HL-60/S4 (cell line): ENCODE data around the gene SENP5.
"Not testable (repeated sequence)": the region's sequence is repeated elsewhere in the genome, so short reads cannot be mapped to it uniquely, and the experiment has no call there.

ENCODE experiments used
- in situ Hi-C: fragments of 300-500 bp; cut with MboI; formaldehyde crosslinking; loops from 2 replicates; pipeline ENCODE4 v1.14.3; 2022; ENCODE audit warnings: low sequenced_read_pairs

Gene SENP5

DNA sequence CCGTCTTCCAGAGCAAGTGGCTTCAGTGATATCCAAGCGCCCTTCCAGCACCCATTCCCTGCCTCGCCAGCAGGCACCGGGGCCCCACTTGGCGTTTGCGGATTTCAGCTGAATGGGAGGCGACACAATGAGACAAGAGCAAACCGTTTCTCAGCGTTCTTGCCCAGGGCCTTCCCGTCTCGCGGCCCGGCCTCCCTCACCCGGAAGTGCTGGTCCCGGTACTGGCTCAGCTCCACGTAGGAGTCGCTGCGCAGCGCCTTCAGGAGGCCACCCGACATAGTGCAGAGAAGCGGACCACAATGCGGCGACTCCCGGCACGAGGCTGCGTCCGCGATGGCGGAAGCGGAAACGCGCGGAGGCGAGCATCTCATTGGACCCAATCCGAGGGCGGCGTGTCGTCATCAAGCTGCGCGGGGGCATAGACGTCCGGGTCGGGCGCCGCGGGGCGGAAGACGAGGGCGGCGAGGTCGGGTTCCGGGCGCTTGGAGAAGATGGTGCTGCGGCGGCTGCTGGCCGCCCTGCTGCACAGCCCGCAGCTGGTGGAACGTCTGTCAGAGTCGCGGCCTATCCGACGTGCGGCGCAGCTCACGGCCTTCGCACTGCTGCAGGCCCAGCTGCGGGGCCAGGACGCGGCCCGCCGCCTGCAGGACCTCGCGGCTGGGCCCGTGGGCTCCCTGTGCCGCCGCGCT, 74.7 kb downstream of the SENP5 start, which contains the start of gene NCBP2:
NCBP2 (minus strand) TSS at position 303 of the 689 bp plus-strand sequence; CDS start at position 278, 25 bp downstream.
- in situ Hi-C loops: no loop called here

DNA sequence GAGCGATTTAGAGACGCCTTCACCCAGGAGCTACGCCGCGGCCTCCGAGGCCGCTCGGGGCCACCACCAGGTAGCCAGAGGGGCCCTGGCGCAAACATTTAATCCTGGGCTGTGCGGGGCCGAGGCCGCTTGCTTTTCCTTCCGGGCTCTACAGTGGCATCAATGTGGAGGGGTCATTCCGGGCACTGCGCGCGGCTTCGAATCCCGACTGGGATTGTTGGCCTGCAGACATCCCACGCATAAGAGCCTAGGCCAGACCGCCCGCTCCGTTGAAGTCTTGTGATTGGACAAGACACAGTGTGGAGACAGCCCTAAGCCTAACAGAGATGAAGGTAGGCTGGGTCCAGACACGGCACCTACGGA, 75.2 kb downstream of the SENP5 start:
- in situ Hi-C loops: no loop called here

DNA sequence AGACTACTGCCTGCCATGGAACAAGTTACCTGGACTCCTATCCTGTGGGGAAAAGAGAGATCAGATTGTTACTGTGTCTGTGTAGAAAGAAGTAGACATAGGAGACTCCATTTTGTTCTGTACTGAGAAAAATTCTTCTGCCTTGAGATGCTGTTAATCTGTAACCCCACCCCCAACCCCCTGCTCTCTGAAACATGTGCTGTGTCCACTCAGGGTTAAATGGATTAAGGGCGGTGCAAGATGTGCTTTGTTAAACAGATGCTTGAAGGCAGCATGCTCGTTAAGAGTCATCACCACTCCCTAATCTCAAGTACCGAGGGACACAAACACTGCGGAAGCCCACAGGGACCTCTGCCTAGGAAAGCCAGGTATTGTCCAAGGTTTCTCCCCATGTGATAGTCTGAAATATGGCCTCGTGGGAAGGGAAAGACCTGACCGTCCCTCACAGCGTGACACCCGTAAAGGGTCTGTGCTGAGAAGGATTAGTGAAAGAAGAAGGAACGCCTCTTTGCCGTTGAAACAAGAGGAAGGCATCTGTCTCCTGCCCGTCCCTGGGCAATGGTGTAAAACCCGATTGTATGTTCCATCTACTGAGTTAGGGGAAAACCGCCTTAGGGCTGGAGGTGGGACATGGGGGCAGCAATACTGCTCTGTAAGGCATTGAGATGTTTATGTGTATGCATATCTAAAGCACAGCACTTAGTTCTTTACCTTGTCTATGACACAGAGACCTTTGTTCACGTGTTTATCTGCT, 76.5 kb downstream of the SENP5 start:
- in situ Hi-C loops: not testable (repeated sequence)

DNA sequence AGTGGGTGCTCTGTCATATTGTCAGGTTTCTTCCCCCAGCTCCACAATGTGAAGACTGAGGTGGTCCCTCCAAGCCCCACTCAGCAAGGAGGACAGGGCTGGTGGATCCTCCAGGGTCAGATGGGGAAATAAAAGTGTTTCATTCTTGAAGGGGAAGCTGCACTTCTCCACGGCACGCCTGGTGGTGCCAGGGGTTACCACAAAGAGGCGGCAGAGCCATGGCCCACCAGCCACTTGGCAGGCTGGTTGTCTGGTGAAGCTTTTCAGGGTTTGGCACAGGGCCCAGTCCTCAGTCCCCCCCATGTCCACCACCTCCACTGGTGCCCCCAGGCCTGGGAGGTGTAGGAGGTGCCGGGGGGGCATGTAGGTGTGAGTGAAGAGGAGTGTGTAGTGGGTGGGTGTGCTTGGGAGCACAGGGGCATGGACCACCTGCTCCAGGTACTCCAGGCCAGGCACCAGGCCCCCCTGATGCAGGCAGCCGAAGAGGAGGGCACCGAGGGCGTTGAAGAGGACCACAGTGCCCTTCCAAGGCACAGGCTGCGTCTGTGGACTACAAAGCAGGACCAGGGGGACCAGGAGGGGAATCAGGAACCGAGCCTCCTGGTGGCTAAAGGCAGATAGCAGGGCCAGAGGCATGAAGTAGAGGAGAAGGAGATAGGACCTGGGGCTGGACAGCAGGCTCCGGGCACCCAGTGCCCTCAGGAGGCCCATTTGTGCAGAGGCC, 79.6 kb downstream of the SENP5 start:
- in situ Hi-C loops: no loop called here

DNA sequence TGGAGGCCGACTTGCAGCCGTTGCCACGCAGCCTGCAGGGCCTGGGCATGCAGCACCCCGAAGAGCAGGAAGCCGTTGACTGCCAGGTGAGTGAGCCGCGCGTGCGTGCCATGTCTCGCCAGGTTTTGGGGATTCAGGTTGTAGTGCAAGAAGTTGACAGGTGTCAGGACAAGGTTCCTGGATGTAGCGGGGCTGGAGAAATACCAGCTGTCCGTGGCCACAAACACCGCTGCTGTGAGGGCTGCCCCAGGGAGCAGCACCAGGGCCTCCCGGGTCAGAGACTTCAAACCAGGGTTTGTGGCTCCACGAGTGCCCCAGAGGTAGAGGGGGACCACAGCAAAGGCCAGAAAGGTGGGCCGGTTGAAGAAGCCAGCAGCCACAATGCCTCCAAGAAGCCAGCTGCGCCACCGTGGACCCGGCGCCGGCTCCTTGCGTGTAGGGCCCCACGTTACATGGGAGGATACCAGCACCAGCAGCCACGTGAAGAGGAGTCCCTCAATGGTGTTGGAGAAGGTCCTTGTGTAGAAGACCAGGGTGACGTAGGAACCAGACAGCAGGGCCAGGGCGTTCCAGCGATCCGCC, 80.2 kb downstream of the SENP5 start:
- in situ Hi-C loops: no loop called here

DNA sequence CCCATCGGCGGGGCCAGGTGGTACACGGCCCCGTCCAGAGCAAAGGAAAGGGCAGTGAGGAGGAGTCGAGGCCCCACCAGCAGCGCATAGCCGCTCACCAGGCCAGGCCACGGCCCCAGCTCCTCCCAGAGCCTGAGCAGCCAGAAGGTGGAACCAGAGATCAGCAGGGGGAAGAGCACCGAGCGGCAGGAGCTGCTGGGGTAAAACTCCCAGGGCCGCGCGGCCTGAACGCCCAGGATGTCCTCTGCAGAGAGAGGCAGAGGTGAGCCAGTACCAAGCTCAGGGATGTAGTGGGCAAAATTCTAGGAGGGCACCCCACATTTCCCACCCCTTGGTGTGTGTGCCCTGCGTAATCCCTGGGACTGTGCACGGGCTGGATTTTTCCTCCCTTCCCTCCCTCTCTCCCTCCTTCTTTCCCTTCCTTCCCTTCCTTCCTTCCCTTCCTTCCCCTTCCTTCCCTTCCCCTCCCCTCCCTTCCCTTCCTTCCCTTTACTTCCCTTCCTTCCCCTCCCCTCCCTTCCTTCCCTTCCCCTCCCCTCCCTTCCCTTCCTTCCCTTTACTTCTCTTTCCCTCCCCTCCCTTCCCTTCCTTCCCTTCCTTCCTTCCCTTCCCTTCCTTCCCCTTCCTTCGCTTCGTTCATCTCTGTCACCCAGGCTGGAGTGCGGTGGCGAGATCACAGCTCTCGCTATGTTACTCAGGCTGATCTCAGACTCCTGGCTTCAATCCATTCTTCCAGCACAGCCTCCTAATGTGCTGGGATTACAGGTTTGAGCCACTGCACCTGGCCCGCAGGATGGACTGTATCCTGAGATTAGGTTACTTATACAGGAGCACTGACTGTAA, 80.9 kb downstream of the SENP5 start:
- in situ Hi-C loops: no loop called here

DNA sequence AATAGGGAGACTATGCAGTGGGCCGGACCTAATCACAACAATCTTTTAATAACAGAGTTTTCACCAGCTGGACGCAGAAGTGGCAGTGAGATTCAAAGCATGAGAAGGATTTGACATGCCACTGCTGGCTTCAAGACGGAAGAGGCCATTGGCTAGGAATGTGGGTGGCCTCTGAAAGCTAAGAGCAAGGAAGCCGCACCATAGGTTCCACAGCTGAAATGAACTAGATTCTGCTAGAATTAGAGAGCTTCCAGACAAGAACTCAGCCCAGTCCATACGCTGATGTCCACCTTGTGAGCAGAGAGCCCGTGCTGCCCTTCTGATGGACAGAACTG, 81.5 kb downstream of the SENP5 start:
- in situ Hi-C loops: no loop called here

DNA sequence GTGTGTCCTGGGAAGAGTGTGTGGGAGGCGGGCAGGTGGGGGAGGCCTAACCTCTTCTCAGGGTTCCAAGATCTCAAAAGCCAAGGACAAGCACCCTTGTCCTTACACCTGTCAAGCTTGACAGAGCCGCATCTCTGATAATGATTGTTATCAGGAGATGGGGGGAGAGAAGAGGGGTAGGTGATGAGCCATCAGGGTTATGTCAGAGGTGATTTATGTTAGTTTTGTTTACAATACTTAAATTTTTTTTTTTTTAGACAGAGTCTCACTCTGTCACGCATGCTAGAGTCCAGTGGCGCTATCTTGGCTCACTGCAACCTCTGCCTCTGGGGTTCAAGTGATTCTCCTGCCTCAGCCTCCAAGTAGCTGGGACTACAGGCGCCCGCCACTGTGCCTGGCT, 82.0 kb downstream of the SENP5 start:
- in situ Hi-C loops: no loop called here

DNA sequence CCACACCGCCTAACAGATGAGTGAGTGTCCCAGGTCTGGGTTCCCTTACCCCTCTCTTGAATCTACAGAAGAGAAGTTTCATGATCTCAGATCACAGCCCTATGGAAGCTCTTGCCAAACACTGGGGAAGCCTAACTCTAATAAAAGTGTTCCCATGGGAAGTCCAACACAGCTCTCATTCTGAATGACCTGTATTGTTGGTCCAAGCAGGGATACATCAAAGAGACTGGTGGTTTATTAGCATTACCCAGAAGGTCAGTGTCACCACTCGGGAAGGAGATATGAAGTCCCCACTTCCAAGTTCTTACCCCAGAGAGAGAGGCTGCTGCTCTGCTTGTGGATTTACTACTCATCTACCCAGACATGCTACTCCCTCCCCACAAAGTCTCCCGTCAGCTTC, 83.7 kb downstream of the SENP5 start:
- in situ Hi-C loops: no loop called here

DNA sequence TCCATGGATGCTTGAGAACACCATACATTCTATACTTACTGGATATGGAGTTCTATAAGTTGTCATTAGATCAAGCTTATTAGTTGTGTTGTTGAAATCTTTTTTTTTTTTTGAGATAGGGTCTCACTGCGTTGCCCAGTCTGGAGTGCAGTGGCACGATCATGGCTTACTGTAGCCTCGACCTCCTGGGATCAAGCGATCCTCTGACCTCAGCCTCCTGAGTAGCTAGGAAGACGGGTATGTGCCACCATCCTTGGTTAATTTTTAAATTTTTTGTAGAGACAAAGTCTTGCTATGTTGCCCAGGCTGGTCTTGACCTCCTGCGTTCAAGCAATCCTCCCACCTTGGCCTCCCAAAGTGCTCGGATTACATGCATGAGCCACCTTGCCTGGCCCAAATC, 87.1 kb downstream of the SENP5 start:
- in situ Hi-C loops: no loop called here

DNA sequence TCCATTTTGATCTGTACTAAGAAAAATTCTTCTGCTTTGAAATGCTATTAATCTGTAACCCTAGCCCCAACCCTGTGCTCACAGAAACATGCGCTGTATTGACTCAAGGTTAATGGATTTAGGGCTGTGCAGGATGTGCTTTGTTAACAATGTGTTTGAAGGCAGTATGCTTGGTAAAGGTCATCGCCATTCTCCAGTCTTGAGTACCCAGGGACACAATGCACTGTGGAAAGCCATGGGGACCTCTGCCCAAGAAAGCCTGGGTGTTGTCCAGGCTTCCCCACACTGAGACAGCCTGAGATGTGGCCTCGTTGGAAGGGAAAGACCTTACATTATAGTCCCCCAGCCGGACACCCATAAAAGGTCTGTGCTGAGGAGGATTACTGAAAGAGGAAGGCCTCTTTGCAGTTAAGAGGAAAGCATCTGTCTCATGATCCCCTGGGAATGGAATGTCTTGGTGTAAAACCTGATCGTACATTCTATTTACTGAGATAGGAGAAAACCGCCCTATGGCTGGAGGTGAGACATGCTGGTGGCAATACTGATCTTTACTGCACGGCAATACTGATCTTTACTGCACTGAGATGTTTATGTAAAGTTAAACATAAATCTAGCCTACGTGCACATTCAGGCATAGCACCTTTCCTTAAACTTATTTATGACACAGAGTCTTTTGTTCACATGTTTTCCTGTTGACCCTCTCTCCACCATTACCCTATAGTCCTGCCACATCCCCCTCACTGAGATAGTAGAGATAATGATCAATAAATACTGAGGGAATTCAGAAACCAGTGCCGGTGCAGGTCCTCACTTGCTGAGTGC, 94.6 kb downstream of the SENP5 start:
- in situ Hi-C loops: no loop called here

DNA sequence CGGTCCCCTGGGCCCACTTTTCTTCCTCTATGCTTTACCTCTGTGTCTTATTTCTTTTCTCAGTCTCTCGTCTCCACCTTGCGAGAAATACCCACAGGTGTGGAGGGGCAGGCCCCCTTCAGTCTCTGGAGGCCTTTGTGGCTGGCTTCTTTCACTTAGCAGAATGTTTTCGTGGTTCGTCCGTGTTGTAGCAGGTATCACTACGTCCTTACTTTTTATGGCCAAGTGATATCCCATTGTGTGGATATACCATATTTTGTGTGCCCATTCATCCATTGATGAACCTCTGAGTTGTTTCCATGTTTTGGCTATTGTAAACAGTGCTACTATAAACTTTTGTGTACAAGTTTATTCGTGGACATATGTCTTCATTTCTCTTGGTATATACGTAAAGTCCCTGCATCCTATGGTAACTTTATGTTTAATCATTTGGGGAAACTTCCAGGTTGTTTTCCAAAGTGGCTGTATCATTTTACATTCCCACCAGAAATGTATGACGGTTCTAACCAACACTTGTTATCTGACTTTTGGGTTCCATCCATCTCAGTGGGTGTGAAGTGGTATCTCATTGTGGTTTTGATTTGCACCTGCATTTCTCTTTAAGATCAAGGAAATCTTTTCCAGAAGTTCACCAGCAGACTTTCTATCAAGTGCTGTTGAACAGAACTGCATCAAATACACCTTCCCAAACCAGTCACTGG, 95.4 kb downstream of the SENP5 start:
- in situ Hi-C loops: no loop called here

DNA sequence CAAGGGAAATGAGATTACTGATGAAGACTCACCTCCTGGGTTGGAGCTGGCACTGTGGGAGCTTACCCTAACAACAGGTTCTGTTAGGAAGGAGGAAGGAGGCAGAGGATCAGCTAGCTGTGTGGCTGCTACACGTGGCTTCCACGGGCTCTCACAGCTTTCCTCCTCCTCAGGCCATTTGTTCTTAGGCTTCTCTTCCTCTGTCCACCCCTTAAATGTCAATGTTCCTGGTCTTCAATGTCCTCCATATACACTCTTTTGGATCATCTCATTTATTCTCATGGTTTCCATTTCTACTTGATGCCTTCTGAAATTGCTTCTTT, 95.9 kb downstream of the SENP5 start:
- in situ Hi-C loops: no loop called here

DNA sequence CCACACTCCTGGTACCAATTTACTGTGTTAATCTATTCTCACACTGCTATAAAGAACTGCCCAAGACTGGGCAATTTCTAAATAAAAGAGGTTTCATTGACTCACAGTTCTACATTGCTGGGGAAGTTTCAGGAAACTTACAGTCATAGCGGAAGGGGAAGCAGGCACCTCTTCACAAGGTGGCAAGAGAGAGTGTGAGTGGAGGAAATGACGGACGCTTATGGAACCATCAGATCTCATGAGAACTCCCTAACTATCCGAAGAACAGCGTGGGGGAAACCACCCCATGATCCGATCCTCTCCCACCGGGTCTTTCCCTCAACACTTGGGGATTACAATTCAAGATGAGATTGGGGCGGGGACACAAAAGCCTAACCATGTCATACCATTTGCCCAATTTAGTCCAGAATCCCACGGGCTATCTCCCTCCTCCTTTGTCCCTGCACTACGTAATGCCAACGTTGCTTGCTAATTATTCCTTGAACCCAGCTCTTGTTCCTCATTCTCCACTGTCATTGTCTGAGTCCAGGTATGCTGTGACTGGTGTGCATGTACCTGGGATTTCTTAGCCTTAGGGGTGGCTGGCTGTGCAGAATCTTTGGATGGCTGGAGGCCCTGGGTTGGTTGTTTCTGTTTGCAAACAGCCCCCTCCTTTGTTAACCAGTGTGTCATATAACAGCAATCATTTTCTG, 97.5 kb downstream of the SENP5 start:
- in situ Hi-C loops: no loop called here

DNA sequence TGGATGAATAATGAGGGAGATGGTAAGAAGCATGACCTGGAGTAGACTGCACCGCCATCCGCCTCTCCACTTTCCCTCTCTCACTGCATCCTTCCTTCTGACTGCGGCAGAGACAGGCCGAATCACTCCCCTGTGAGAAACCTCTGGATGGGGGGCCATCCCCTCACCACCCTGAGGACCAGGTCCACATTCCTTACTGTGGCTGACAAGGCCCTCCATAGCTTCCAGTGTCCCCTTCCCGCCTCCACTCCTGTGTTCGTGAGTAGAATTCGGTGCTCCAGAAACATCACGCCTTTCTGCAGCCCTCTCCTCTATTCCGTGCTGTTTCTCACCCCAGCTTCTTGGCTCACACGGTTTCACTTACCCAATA, 98.1 kb downstream of the SENP5 start:
- in situ Hi-C loops: no loop called here

DNA sequence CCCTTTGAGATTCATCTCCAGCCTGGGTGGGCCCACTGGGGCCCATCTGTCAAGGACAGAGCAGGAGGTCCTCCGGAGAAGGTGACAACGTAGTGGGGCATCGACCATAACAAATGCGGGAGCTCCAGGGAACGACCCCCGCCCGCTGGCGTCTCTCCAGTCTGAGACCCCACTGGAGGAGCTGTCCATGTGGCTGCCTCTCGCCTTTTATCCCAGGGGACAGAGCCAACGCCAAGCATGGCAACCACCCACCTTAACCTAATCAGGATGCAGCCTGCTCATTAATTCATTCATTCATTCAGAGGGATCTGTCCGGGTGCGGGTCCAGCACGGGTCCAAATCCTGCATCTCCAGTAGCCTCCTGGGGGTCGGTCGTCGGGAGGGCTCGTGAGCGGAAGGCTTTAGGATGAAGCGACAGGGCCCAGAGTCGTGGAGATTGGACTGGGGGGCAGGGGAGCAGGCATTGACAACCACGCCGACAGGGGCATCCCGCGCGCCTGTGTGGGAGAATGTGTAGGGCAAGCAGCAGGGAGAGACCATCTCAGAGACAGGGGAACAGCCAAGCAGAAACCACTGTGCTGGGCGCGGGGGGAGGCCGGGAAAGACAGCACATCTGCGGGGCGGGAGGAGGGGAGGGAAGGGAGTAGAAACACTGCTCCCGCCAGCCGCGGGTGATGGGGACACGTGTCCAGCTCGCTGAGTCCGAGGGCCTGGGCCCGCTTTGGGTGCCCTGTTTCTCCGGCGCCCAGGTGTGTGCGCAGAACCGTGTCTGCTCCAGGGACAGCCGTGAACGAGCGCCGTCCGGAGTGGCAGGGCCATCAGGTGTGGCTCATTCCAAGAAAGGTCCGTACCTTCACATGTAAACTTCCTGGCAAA, 99.0 kb downstream of the SENP5 start:
- in situ Hi-C loops: no loop called here

DNA sequence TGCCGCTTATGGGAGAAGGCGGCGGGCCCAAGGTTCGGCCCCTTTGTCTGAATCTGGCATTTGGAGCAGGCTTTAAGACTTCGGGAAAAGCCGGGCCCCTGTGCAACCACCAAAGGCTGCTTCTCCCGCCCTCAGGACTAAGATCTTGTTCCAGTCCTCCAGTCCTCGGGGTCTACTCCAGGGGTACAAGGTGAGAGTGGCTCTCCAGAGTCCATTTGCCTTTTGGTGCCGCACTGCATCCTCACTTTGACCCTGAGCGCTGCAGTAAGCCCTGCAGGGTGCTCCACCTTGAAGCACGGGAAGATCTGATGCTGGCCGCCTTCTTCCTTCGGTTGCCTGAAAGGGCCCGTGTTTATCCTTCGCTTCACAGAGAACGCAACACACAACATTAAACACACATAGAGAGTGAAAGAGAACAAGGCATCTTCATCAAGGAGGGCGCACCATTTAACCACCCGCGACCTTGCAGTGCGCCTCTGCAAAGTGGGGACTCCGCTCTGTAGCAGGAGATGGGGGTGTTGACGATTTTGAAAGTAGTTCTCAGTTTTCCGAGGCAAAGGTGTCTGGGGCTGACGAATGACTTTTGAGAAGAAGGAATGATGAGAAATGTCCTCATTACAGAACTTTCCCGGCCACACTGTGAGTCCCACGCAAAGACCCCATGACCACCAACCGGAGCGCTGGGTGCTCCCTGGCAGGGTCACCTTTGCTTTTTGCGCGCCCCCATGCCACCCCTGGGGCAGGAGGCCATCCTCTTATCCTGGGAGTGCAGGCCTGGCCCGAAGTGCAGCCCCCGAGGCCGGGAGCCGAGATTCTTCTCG, 99.9 kb downstream of the SENP5 start:
- in situ Hi-C loops: no loop called here
